SKM-1 treated with dmso at 0.1 percent for 144 hours (cell line): Measurements from ENCODE around the gene VSNL1.

ENCODE experiments used
- DNase-seq: peaks from one replicate; lab custom pipeline; 2025; ENCODE audit not compliant: unreplicated experiment; lab: John Stamatoyannopoulos, UW

The VSNL1 gene

DNA sequence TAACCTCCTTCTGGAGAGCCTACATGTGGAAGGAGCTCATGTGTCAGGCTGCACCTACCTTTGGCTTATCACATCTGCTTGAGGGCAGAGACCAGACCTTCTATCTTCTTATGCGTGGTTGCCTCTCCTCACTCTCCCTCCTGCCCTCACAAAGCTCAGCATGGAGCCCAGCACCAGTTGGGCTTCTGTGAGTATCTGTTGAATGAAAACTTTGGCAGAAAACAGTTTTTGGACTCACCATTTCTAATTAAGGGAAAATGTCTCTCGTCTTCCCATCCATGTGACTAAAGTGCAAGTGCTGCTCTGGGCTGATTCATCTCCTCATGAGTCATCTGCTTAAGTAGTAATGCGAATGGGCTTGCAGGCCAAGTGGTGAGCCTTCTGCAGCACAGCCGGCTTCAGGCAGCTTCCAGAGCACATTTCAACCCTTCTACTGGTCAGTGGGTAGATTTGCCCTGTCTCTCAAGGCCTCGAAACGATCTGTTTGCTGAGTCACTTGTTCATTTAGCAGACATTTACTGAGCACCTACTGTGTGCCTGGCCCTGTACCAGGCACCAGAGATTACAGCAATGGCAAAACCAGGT lies 102.6 kb downstream of the VSNL1 start:
- peak; percentile 43 for DNase-seq

DNA sequence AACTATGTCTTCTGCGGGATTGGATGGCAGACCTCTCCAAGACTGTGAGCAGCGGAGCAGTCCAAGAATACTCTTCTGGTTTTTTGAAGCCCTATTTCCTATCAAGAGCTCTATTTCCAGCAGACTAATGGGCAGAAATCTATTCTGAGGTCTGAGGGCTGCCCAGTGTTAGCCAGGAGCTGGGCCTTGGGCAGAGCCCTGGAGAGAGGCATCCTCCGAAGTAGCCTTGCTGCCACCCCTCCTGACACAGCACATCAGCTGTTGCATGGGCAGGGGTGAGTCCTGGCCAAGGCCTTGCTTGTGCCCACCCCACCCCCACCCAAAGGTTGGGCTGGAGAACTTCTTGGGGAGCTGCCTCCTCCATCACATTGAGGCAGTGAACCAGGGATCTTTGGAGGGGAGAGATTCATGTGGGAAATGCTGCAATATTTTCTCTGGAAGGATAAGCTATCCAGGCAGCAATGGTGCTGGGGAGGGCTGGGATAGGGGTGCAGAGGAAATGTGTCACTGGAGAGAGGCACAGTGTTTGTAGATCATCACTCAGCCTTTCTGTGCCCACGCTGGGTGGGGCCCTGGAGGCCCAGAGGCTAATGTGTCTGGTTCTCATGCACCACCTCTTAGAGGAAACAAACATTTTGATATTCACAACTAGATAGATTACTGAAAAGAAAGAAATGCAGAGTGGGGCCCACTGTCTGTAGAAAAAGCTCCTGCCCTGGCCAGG lies 104.7 kb downstream of the VSNL1 start:
- DNase-seq = no peak

DNA sequence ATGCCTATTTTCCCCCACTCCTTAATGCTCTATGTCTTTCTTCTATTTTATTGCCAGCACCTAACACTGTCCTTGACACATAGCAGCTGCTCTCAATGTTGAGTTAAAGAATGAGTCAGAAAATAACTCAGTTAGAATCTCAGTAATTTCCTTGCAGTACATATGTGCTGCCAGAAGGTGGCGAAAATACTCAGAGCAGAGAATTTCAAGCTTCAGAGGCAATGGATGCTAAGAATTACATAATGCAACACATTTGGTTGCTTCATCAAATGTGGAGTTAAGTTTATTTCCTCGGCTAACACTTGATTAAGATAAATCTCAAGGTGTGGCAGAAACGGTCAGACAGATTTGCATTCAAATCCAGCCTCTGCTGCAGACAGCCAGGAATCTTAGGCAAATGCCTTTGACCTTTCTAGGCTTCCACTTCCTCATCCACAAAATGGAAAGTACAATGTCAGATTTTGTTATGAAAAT lies 105.6 kb downstream of the VSNL1 start:
- peak; percentile 65 for DNase-seq

DNA sequence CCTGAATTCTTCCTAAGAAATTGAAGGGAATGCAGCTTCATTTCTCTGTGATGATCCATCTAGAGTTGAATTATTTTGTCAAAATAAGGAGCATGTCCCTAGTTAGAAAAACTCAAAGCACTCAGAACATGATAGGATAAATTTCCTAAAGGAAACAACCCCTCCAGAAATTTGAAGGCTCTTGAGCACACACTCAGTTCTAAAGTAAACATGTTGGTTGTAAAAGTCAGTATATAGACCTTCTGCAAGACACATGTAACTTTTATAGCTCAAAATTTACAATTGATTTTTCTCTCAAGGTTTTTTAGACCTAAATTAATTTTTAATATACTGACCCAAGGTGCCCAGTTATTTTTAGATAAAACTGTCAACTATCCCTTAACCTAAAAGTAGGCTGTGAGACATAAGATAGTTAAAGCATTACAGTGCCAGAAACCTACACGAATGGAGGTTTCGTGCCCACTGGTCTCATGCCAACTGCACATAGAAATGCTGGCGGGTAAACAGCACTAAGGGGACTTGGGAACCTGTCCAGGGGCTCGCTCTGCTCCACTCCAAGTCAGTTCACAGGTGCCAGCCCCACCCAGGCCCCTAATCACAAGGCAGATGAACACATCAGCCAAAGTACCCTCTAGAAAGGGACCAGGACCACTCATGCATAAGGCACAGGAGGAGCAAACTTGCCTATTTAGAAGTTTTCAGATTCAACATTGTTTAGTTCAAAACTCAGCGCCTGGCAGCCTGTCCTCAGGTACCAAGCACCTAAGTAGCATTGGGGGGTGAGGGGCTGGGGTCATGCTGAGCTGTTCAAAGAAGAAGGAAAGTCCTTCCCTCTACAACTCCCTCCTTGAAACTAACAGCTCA lies 106.6 kb downstream of the VSNL1 start:
- DNase-seq = no peak

GRCh38 chr2:17648581-17648980 lies 108.1 kb downstream of the VSNL1 start:
- peak; percentile 25 for DNase-seq

DNA sequence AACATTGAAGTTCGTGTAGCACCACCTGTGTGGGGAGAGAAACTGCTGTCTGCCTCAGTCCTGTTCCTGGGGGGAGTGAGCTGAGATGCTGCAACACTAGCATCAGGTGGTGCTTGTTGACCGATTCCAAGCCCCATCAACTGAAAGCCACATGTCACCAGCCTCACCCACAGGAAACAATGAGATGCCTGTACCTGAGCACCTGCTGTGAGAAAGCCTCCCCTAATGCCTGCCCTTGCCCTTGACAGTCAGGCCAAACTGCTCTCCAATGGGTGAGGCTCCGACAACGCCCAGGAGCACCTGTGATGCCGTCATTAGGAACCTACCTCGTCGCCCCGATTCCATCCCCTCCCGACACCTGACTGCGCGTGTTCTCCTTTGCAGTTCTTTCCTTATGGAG lies 108.5 kb downstream of the VSNL1 start:
- DNase-seq = no peak

- DNase-seq = no peak
These were observed 112.3 kb downstream of the VSNL1 start for GRCh38 chr2:17652681-17653394.

DNA sequence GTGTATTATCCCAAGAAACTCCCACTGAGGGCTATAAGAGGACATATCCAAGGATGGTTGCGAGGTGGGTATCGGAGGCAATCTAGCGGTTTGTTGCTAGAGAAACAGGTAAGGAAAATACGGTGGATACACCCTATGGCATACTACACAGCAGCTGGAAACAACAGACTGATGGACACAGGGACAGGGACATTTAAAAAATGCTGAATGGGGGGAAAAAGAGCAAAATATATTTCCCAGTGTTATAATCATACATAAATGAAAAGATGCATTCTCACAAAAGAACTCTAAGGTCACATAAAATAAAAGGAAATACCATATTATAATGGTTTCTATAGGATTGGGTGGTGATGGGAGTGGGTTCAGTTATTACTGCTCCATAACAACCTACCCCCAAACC lies 117.3 kb downstream of the VSNL1 start:
- DNase-seq = no peak

- no peak for DNase-seq
These were observed 117.9 kb downstream of the VSNL1 start for GRCh38 chr2:17658251-17658843.

- no peak for DNase-seq
These were observed 119.7 kb downstream of the VSNL1 start for GRCh38 chr2:17660219-17660618.

- DNase-seq = no peak
These were observed 121.0 kb downstream of the VSNL1 start for GRCh38 chr2:17661460-17661859.

DNA sequence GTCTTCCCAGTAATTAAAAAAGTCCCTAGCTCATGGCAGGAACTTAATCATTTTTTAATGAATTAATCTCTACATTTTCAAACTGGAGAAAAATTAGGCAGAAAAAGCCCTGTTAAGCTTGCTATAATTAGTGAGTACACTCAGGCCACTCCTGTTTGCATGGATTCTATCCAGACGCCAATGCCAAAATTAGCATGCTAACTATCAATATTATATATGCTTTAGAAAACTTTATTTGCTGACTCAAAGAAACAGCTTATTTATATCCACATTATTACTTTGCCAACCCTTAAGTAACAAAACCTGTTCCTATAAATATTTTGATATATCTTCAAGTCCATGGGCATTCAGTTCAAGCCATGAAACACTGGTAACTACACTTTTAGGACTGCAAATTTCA lies 122.2 kb downstream of the VSNL1 start:
- no peak for DNase-seq

DNA sequence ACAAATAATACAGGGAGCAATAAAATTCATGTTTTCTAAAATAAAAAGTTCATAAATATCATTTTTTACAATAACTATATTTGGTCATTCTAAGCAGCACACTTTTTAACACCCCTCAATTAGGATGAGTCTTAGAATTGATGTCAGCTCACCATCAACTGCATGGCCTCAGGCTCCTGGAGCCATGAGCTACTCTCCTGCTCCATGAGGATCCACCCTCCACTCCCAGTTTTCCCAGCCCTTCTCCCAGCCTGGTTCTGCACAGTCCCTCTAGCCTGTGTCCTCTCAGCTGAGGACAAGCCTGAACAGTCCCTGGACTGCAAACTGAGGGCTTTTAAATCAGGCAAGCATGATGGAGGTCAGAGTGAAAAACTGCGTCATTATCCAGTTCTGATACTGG lies 124.0 kb downstream of the VSNL1 start:
- DNase-seq = no peak

DNA sequence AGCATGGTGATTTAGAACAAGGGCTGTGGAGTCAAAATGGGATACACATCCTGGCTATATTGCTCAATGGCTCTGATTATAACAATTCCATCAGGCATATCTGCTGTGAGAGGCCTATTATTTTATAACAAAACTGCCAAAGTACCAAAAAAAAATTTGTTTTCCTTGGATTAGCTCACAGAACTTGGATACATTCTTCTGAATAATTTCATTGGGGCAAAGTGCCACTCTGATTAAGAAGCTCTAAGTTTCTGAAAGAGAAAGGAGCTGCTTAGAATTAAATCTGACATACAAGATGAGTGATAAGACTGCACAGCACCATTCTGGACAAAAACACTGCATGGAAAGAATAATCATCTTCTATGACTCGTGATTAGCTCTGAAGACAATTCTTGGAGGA lies 127.4 kb downstream of the VSNL1 start:
- no peak for DNase-seq

- no peak for DNase-seq
These were observed 132.3 kb downstream of the VSNL1 start for GRCh38 chr2:17672583-17673317.

- no peak for DNase-seq
These were observed 134.3 kb downstream of the VSNL1 start for GRCh38 chr2:17674817-17675216.

GRCh38 chr2:17680119-17680518 lies 139.6 kb downstream of the VSNL1 start:
- no peak for DNase-seq

DNA sequence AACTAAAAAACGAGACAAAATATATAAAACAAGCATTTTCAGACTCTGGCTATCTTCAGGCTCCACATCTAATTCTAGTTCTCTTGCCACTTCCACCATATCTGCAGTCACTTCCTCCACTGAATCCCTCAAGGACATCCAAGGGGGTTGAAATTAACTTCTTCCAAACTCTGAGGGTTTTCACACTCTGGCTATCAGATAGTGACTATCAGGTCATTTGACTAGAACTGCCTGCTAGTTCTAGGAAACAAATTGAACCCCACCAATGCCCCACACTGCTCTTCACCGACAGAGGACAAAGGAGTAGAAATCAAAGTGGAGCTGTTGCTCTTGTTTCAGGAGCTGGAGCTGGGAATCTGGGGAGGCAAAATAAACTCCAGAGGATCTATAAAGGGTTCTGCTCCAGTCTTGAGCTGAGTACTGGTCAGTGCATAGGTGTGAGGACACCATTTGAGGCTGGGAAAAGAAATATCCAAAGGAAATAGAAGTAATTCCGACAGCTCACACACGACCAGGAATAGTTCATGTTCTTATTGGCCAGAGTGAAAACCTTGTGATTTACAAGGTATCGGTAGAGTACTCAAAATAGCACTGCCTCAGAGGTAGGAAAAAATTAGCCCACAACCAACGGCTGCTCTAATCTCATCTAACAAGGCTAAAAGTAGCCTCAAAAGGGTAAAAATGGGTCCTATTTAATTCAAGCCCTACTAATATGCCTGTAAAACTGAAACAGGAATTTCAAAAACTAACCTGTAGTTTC lies 141.8 kb downstream of the VSNL1 start:
- DNase-seq = no peak

- DNase-seq = no peak
These were observed 143.5 kb downstream of the VSNL1 start for GRCh38 chr2:17683981-17684380.
